Measurements from ENCODE around the gene BLOC1S4.

DNA sequence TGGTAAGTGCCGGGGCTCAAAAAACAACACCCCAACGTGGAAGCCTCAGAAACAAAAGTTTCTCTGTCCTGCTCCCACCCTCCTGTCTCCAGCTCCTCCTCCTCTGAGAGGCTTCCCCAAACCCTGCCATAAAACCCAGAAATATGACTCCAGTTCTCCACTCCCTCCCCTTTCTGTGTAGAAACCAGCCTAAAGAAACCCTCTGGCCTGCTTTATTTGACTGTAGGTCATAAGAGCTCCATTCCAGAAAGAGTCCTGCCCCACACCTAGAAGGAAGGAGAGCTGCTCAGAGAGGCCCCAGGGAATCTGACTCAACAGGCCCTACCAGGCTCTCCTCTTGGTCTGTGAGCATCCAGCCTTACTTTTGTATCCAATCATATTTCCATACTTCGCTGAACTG is 23.2 kb upstream of the BLOC1S4 start:
- TF ChIP-seq, protein P1, sequence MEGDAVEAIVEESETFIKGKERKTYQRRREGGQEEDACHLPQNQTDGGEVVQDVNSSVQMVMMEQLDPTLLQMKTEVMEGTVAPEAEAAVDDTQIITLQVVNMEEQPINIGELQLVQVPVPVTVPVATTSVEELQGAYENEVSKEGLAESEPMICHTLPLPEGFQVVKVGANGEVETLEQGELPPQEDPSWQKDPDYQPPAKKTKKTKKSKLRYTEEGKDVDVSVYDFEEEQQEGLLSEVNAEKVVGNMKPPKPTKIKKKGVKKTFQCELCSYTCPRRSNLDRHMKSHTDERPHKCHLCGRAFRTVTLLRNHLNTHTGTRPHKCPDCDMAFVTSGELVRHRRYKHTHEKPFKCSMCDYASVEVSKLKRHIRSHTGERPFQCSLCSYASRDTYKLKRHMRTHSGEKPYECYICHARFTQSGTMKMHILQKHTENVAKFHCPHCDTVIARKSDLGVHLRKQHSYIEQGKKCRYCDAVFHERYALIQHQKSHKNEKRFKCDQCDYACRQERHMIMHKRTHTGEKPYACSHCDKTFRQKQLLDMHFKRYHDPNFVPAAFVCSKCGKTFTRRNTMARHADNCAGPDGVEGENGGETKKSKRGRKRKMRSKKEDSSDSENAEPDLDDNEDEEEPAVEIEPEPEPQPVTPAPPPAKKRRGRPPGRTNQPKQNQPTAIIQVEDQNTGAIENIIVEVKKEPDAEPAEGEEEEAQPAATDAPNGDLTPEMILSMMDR (IDR thresholded peaks at IDR 0.05), result no peak
- TF ChIP-seq POLR2A (IDR thresholded peaks at IDR 0.05), result peak in 1 of 4 donors; percentile 30

All from upper lobe of left lung (tissue), 4 donors.